AG09309 (cell line): ENCODE data around the gene RELCH.

ENCODE experiments used
- DNase-seq: peaks from one replicate; pipeline ENCODE4 v3.0.0-alpha.2; 2010; ENCODE audit warnings: low read depth
- H3K4me3 ChIP-seq: 2 replicates; pipeline ENCODE4 v1.5.1; 2011; ENCODE audit warnings: mild to moderate bottlenecking, low read depth, low read length, moderate library complexity; ENCODE audit not compliant: control insufficient read depth
- TF ChIP-seq, protein P1 (sequence below): IDR thresholded peaks from 2 replicates; pipeline ENCODE4 v1.5.1; 2011; ENCODE audit warnings: mild to moderate bottlenecking, low read depth, low read length, inconsistent platforms; ENCODE audit not compliant: insufficient read depth, control insufficient read depth; ENCODE audit errors: missing control alignments

Gene RELCH

GRCh38 chr18:62294073-62294472 lies 107.0 kb downstream of the RELCH start:
- TF ChIP-seq, protein P1, sequence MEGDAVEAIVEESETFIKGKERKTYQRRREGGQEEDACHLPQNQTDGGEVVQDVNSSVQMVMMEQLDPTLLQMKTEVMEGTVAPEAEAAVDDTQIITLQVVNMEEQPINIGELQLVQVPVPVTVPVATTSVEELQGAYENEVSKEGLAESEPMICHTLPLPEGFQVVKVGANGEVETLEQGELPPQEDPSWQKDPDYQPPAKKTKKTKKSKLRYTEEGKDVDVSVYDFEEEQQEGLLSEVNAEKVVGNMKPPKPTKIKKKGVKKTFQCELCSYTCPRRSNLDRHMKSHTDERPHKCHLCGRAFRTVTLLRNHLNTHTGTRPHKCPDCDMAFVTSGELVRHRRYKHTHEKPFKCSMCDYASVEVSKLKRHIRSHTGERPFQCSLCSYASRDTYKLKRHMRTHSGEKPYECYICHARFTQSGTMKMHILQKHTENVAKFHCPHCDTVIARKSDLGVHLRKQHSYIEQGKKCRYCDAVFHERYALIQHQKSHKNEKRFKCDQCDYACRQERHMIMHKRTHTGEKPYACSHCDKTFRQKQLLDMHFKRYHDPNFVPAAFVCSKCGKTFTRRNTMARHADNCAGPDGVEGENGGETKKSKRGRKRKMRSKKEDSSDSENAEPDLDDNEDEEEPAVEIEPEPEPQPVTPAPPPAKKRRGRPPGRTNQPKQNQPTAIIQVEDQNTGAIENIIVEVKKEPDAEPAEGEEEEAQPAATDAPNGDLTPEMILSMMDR, result no peak
- no peak overlapping the region for H3K4me3 ChIP-seq
- DNase-seq, result no peak

- TF ChIP-seq, protein P1, result no peak
- no peak overlapping the region for H3K4me3 ChIP-seq
- no peak for DNase-seq
These were observed 113.4 kb downstream of the RELCH start for GRCh38 chr18:62300359-62300963.

- H3K4me3 ChIP-seq, result no peak overlapping the region
- no peak for DNase-seq
- TF ChIP-seq, protein P1, result no peak
These were observed 114.3 kb downstream of the RELCH start for GRCh38 chr18:62301322-62301721.

- DNase-seq, result no peak
- TF ChIP-seq, protein P1, result no peak
These were observed 125.8 kb downstream of the RELCH start for GRCh38 chr18:62312851-62313250.

DNA sequence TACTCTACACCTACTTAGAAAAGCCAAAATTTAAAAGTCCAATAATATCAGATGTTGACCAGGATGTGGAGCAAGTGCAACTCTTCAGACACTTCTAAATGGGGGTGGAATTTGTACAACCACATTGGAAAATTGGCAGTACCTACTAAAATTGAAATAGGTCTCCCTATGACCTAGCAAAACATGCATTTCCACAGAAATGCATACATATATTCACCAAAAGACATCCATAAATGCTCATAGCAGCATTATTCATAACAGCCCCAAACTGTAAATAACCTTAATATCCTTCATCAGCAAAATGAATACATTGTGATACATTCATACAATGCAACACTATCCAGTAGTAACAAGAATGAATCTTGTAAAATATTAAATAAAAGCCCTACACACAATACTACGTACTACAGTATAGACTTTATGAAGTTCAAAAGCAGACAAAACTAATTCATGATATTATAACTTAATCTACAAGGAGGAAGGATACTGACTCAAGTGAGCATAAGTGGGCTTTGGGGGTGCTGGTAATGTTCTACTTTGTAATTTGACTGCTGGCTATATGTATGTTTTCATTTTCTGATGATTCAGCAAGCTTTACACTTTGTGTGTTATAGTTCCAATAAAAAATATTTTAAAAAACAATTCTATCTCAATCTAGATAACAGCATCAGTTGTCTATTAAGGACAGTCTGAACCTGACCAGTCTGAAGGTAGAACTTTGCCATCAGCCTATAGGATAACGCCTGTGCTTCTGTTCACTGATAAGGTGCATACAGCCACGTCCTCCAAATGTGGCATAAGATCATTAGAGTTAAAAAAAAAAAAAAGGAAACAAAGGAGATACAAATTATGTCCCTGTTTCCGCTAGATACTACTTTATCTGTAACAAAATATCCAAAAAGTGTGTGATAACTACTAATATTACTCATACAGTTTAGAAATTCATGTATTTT lies 131.4 kb downstream of the RELCH start:
- TF ChIP-seq, protein P1, result no peak
- no peak for DNase-seq
- no peak overlapping the region for H3K4me3 ChIP-seq

More at GRCh38 chr18:62312851-62313250, 125.8 kb downstream of the RELCH start:
- no peak overlapping the region for H3K4me3 ChIP-seq

GRCh38 chr18:62321201-62321600 lies 134.1 kb downstream of the RELCH start:
- no peak for DNase-seq
- H3K4me3 ChIP-seq, result no peak overlapping the region
- TF ChIP-seq, protein P1, result no peak
